CD1c-positive myeloid dendritic cell (primary cell): ENCODE data around the gene HNRNPAB.
"Not testable (repeated sequence)": the region's sequence is repeated elsewhere in the genome, so short reads cannot be mapped to it uniquely, and the experiment has no call there.

Source experiments
- DNase-seq: peaks from one replicate; pipeline ENCODE4 v3.0.0-alpha.2; 2016; ENCODE audit errors: extremely low spot score

The HNRNPAB gene

GRCh38 chr5:178244576-178244975 is 40.2 kb downstream of the HNRNPAB start:
- no peak for DNase-seq

DNA sequence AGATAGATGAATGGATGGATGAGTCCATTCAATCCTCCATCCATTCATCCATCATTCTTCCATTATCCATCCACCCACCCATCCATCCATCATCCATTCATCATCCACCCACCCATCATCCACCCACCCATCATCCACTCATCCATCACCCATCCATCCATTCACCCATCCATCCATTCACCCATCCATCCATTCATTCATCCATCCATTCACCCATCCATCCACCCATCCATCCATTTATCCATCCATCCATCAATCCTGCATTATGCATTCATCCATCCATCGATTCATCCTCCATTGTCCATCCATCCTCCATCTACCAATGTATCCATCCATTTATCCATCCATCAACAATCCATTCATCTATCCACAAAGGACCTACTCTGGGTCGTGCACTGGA is 41.1 kb downstream of the HNRNPAB start:
- no peak for DNase-seq

- no peak for DNase-seq
These were observed 42.4 kb downstream of the HNRNPAB start for GRCh38 chr5:178246624-178247279.

- DNase-seq, result no peak
These were observed 43.4 kb downstream of the HNRNPAB start for GRCh38 chr5:178247481-178248456.

DNA sequence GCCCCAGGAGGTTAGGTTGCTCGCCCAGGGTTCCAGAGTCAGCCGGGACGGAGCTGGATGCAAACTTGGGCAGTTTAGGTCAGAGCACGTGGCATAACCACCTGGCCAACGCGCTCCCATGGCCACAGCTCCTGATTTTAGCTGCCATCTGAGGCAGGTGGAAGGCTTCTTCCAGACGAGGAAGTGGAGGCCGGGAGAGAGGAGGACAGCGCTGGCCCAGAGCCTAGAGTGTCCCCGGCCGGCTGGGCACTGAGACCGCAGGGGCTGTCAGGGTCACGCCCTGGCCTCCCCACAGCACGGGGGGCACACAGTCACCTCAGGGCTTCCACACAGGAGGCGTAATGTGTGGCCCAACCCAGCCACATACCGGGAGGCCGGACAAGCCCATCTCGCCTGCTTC is 44.4 kb downstream of the HNRNPAB start:
- DNase-seq, result no peak

DNA sequence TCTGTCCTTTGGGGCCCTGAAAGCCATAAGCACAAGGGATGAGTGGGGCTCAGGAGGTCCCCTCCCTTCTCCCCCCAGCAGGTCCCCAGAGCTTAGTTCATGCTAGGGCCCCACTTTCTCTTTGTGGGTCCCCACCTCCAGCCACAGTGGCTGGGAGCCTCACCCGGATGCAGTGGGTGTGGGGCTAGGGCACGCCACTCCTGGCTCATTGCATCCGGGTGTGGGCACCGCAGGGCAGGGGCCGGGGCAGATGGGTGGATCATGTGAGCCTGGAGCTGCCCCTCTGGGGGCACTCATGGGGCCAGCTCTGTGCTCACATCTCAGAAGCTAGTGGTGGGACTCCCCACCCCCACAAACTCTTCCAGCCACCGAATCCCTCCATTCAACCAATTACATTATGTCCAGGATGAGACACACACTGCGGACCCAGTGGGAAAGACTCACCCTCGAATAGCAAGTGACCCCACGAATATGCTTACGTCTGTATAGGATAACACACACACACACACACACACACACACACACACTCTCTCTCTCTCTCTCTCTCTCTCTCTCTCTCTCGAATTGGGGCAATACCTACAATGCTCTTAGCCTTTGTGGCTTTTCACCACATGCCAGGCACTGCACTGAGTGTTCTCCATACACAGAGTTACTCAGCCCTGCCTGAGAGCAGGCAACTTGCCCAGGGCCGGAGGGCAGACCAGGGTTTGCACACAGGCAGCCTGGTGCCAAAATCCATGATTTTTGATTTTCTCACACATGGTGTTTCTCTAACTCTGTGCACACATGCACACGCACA is 45.1 kb downstream of the HNRNPAB start:
- DNase-seq, result no peak

DNA sequence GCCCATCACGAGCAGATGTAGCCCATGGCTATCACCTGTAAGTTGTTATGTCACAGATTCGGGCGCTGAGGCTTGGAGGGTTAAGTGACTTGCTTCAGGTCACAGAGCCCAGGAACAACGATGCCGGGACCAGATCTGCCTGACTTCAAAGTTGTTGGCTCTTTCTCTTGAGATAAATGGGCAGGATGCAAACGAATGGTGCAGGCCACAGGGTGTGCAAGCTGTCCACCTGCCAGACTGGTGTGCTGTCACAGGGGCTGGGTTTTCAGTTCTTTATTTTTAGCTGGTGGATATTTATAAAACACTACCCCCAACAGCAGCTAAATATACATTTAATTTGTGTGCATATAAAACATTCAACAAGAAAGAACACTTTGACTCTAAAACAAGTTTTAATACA is 45.9 kb downstream of the HNRNPAB start:
- DNase-seq, result no peak

DNA sequence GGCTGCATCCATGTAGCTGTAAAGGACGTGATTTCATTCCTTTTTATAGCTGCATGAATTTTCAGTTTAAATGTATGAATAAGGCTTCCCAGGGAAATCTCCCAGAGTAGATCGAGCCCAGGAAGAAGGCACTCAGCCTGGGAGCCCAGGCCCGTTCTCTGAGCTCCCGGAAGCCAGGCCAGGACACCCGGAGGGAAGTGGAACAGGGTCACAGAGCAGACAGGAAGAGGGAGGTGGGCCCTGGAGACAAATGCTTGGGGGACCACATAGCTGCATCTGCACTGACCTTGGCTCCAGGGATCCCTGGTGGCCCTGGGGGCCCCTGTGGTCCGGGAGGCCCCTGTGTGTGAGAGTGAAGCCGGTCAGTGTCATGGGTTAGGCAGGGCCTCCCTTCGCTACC is 47.9 kb downstream of the HNRNPAB start:
- no peak for DNase-seq

GRCh38 chr5:178253632-178254031 is 49.3 kb downstream of the HNRNPAB start:
- DNase-seq, result not testable (repeated sequence)

- no peak for DNase-seq
These were observed 52.4 kb downstream of the HNRNPAB start for GRCh38 chr5:178256746-178257145.

DNA sequence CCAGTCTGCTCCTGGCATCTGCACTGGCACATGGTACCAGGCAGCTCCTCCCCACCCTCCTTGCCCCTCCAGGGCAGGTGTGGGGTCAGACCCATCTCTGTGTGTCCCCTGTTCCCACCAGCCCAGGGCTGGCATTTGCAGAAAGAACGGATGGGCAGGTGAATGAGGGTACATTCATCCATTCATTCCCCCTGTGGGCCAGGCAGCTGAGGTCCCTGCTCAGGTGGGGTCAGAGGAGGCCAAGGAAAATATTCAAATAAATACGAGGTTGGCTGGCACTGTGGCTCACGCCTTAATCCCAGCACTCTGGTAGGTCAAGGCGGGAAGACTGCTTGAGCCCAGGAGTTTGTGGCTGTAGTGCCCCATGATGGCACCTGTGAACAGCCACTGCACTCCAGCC is 53.3 kb downstream of the HNRNPAB start:
- DNase-seq, result no peak

DNA sequence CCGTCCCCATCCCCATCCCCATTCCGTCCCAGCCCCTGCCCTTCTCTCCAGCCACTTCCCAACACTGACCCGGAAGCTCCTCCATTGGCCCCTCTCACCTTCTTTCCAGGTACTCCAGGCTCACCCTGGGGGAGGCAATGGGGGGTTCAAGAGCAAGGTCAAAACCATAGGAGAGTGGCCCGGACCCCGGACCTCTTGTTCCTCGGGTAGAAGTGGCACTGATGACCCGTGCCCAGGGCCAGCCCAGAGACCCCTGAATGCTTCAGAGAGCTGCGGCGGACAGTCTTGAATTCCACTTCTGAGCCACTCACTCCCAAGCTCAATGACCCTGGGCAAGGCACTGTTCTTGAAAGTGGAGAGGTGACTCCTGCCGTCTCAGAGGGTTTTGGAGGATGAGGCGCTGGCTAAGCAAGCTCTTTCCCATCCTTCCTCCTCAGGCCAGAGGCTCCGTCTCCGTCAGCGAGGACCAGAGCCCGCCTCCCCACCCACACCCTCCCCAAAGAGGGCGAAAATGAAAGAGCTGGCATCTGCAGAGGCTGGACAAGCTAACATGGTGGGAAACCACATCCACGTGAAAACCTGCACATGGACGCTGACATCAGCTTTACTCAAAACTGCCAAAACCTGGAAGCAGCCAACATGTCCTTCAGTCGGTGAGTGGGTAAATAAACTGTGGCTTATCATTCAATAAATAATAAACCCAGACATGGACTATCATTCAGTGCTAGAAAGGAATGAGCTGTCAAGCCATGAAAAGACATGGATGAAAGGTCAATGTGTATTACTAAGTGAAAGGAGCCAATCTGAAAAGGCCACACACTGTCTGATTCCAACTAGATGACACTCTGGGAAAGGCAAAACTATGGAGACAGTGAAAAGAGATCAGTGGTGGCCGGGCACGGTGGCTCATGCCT is 55.5 kb downstream of the HNRNPAB start:
- DNase-seq, result no peak
